PC-9 (cell line): ENCODE results near the gene SYNE1.

ENCODE experiments used
- CTCF ChIP-seq: fragments of 200-600 bp; sonication (generic); conservative IDR thresholded peaks from 2 replicates; pipeline ENCODE4 v1.6.1; 2017; ENCODE audit warnings: mixed run types, antibody characterized with exemption, mild to moderate bottlenecking, moderate library complexity
- EZH2 ChIP-seq: fragments of 200-600 bp; sonication (generic); IDR thresholded peaks from 2 replicates; pipeline ENCODE4 v1.8.0; 2017; ENCODE audit warnings: antibody characterized with exemption, low read depth

GRCh38 chr6:152201120-152201519, 436.0 kb downstream of the SYNE1 start:
- TF ChIP-seq CTCF (no peak), EZH2 (no peak)
